GM12875 (cell line): ENCODE data around the gene N4BP3.

Experiments
- H3K4me3 ChIP-seq: one replicate; pipeline ENCODE4 v1.5.1; 2011; ENCODE audit warnings: low read depth, low read length, control low read depth
- CTCF ChIP-seq: IDR thresholded peaks from 2 replicates; pipeline ENCODE4 v1.5.1; 2011; ENCODE audit warnings: low read depth, mild to moderate bottlenecking, control low read depth, inconsistent platforms, low read length, moderate library complexity, borderline replicate concordance; ENCODE audit not compliant: insufficient read depth

N4BP3 gene

DNA sequence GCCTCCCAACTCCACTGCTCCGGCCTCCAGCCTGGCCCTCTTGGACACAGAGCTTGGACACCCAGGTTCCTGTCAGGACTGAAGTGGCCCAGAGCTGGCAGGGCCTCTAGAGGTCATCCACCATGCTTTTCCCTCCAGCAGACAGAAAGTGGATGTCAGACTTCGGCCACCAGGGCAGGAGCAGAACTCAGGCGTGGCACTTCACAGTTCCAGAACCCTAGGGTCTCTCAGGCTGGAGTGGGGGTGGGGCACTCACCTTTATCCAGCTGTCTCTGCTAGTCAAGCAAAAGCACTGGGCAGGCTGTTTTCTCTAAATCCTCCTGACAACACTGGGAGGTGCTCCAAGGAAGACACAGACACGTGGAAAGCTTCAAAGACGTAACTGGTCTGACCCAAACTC lies 35.6 kb upstream of the N4BP3 start:
- no peak for TF ChIP-seq CTCF

GRCh38 chr5:178078197-178079010 lies 34.9 kb upstream of the N4BP3 start:
- no peak overlapping the region for H3K4me3 ChIP-seq
- TF ChIP-seq CTCF: no peak

More for the DNA sequence above, 35.6 kb upstream of the N4BP3 start:
- no peak overlapping the region for H3K4me3 ChIP-seq

DNA sequence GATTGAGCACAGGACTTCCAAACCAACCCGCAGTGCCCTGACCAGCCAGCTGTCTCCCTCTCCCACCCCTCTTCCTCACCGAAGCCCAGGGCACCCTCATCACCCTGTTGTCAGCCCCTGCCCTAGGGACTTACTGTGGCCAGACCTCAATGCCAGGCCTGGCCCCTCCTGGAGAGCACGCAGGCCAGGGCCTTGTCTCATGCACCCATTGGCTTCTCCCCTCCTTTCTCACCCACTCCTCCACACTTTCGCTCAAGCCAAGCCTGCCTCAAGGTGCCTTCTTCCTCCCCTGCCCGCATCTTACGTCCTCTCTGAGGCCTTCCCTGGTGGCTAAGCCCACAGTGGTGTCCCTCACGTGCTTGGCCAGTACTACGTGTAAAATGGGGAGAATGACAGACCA lies 33.3 kb upstream of the N4BP3 start:
- no peak for TF ChIP-seq CTCF
- no peak overlapping the region for H3K4me3 ChIP-seq

- no peak for TF ChIP-seq CTCF
- H3K4me3 ChIP-seq: no peak overlapping the region
Observed at GRCh38 chr5:178080618-178081410, 32.5 kb upstream of the N4BP3 start.

GRCh38 chr5:178081571-178082243 lies 31.6 kb upstream of the N4BP3 start:
- no peak for TF ChIP-seq CTCF
- no peak overlapping the region for H3K4me3 ChIP-seq

- no peak for TF ChIP-seq CTCF
- no peak overlapping the region for H3K4me3 ChIP-seq
Observed at GRCh38 chr5:178083922-178084321, 29.4 kb upstream of the N4BP3 start.
